EH (cell line): ENCODE measurements around the gene GAB4.

ENCODE experiments used
- DNase-seq: peaks from one replicate; pipeline ENCODE4 v3.0.0-alpha.2; 2015; ENCODE audit warnings: low read depth

Gene GAB4

DNA sequence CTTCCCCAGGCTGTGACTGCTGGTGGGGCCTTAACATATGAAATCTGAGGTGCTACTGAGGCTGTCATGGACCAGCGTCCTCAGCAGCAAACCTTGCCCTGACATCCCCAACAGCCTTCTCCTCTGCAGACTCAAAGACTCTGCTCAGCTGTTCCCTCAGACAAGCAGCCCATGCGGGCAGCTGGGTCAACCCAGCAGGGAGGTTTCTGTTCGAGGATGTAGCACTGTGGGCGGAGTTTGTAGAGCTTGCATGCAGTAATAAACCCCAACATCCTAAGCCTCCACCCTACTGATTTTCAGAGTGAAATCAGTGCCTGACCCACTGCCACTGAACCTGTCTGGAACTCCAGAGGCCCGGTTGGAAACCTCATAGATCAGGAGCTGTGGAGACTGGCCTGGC is 94.0 kb downstream of the GAB4 start:
- no peak for DNase-seq

DNA sequence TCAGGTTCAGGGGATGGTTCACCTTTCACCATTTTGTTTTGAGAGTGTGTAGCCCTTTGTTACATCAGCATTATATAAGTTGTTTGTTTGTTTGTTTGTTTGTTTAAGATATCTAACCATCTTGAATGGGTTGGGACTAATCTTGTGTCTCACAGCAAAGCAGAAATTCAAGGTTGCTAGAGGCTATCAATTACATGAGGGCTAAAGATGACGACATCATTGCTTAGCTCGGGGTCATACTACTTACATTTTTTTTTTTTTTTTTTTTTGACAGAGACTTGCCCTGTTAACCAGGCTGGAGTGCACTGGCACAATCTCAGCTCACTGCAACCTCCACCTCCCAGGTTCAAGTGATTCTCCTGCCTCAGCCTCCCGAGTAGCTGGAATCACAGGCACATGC is 95.7 kb downstream of the GAB4 start:
- DNase-seq, result no peak
